Activated naive CD4-positive, alpha-beta T cell treated with Interleukin-2 at 50 U/mL for 16 hours (primary cell): Measurements from ENCODE around the gene ATXN7L1.
"Not testable (repeated sequence)": the region's sequence is repeated elsewhere in the genome, so short reads cannot be mapped to it uniquely, and the experiment has no call there.

Experiments
- DNase-seq: peaks from one replicate; pipeline ENCODE4 v3.0.0-alpha.2; 2020

Gene ATXN7L1

GRCh38 chr7:105731042-105731441 is 145.4 kb downstream of the ATXN7L1 start:
- DNase-seq = no peak

- no peak for DNase-seq
Measured at GRCh38 chr7:105728028-105728427, 148.4 kb downstream of the ATXN7L1 start.

- DNase-seq = no peak
Measured at GRCh38 chr7:105724688-105725087, 151.7 kb downstream of the ATXN7L1 start.

- DNase-seq = no peak
Measured at GRCh38 chr7:105723572-105723971, 152.8 kb downstream of the ATXN7L1 start.

- DNase-seq = no peak
Measured at GRCh38 chr7:105721571-105722104, 154.8 kb downstream of the ATXN7L1 start.

- DNase-seq = no peak
Measured at GRCh38 chr7:105719919-105720318, 156.5 kb downstream of the ATXN7L1 start.

GRCh38 chr7:105719395-105719794 is 157.0 kb downstream of the ATXN7L1 start:
- no peak for DNase-seq

- DNase-seq = no peak
Measured at GRCh38 chr7:105718511-105718925, 157.9 kb downstream of the ATXN7L1 start.

- DNase-seq = no peak
Measured at GRCh38 chr7:105715528-105715927, 160.9 kb downstream of the ATXN7L1 start.

GRCh38 chr7:105713488-105714465 is 162.6 kb downstream of the ATXN7L1 start:
- DNase-seq = no peak

GRCh38 chr7:105712877-105713276 is 163.5 kb downstream of the ATXN7L1 start:
- DNase-seq = no peak

- no peak for DNase-seq
Measured at GRCh38 chr7:105711726-105712402, 164.5 kb downstream of the ATXN7L1 start.

- DNase-seq = not testable (repeated sequence)
Measured at GRCh38 chr7:105710720-105711119, 165.7 kb downstream of the ATXN7L1 start.

- no peak for DNase-seq
Measured at GRCh38 chr7:105708763-105709080, 167.7 kb downstream of the ATXN7L1 start.

- no peak for DNase-seq
Measured at GRCh38 chr7:105707967-105708762, 168.2 kb downstream of the ATXN7L1 start.

GRCh38 chr7:105707381-105707780 is 169.0 kb downstream of the ATXN7L1 start:
- DNase-seq = no peak

- DNase-seq = no peak
Measured at GRCh38 chr7:105705427-105705826, 171.0 kb downstream of the ATXN7L1 start.

- no peak for DNase-seq
Measured at GRCh38 chr7:105703207-105703930, 173.0 kb downstream of the ATXN7L1 start.

- DNase-seq = no peak
Measured at GRCh38 chr7:105699568-105700236, 176.7 kb downstream of the ATXN7L1 start.

- DNase-seq = no peak
Measured at GRCh38 chr7:105698531-105698930, 177.9 kb downstream of the ATXN7L1 start.

- no peak for DNase-seq
Measured at GRCh38 chr7:105697753-105698152, 178.6 kb downstream of the ATXN7L1 start.

- not testable (repeated sequence) for DNase-seq
Measured at GRCh38 chr7:105697169-105697568, 179.2 kb downstream of the ATXN7L1 start.
